GM23338 (cell line): Measurements from ENCODE around the gene CDK5RAP2. TPM values are rescaled to one million over a fixed set of nuclear protein-coding genes. Genes with fewer than 3 reads are reported as not detected.

ENCODE experiments used
- ATAC-seq: fragments of 200-7000 bp; cut with Tn5 transposase; 3 replicates; pipeline ENCODE4 v1.9.1; 2020
- DNase-seq: peaks from one replicate; pipeline ENCODE4 v3.0.0-alpha.2; 2015; ENCODE audit warnings: low spot score
- H2AFZ ChIP-seq: fragments of 200-600 bp; sonication (generic); 2 replicates; pipeline ENCODE4 v1.8.0; 2016; ENCODE audit warnings: antibody characterized with exemption, mild to moderate bottlenecking, moderate library complexity
- H3F3A ChIP-seq: fragments of 200-600 bp; sonication (generic); replicated peaks from 2 replicates; pipeline ENCODE4 v1.8.0; 2017; ENCODE audit warnings: antibody characterized with exemption, mixed run types, low read depth
- H3K27ac ChIP-seq: fragments of 200-600 bp; sonication (generic); 2 replicates; pipeline ENCODE4 v1.6.1; 2016; ENCODE audit warnings: low read depth
- H3K27me3 ChIP-seq: fragments of 200-600 bp; sonication (generic); 2 replicates; pipeline ENCODE4 v1.8.0; 2016; ENCODE audit warnings: mild to moderate bottlenecking, mixed run types, moderate library complexity; ENCODE audit not compliant: insufficient read depth
- H3K36me3 ChIP-seq: fragments of 200-600 bp; sonication (generic); 2 replicates; pipeline ENCODE4 v1.8.0; 2016; ENCODE audit warnings: mild to moderate bottlenecking; ENCODE audit not compliant: insufficient read depth
- H3K4me1 ChIP-seq: fragments of 200-600 bp; sonication (generic); 2 replicates; pipeline ENCODE4 v1.8.0; 2016; ENCODE audit warnings: mild to moderate bottlenecking, moderate library complexity; ENCODE audit not compliant: insufficient read depth
- H3K4me2 ChIP-seq: fragments of 200-600 bp; sonication (generic); 2 replicates; pipeline ENCODE4 v1.7.1; 2017; ENCODE audit warnings: mixed run types
- H3K4me3 ChIP-seq: fragments of 200-600 bp; sonication (generic); 2 replicates; pipeline ENCODE4 v1.6.1; 2016; ENCODE audit warnings: mixed run types
- H3K79me2 ChIP-seq: fragments of 200-600 bp; sonication (generic); replicated peaks from 2 replicates; pipeline ENCODE4 v1.8.0; 2017; ENCODE audit warnings: mild to moderate bottlenecking; ENCODE audit not compliant: insufficient read depth
- H3K9me2 ChIP-seq: fragments of 200-600 bp; sonication (generic); 2 replicates; pipeline ENCODE4 v1.8.0; 2017; ENCODE audit not compliant: insufficient read depth
- H4K20me1 ChIP-seq: fragments of 200-600 bp; sonication (generic); replicated peaks from 2 replicates; pipeline ENCODE4 v1.8.0; 2017; ENCODE audit warnings: mild to moderate bottlenecking; ENCODE audit not compliant: insufficient read depth
- H3K27ac Mint-ChIP-seq: 2 replicates; pipeline ENCODE4 v1.8.0; 2020; ENCODE audit warnings: inconsistent platforms, mild to moderate bottlenecking, moderate library complexity, mixed read lengths
- H3K27me3 Mint-ChIP-seq: 3 replicates; pipeline ENCODE4 v1.8.0; 2022; ENCODE audit warnings: low read depth, mild to moderate bottlenecking, moderate library complexity, mixed read lengths, inconsistent platforms; ENCODE audit not compliant: insufficient read depth, poor library complexity
- H3K36me3 Mint-ChIP-seq: 3 replicates; pipeline ENCODE4 v1.8.0; 2021; ENCODE audit warnings: low read depth, mild to moderate bottlenecking, inconsistent platforms, moderate library complexity, mixed read lengths
- H3K4me1 Mint-ChIP-seq: 3 replicates; pipeline ENCODE4 v1.8.0; 2020; ENCODE audit warnings: mild to moderate bottlenecking, inconsistent platforms, mixed read lengths
- H3K4me3 Mint-ChIP-seq: 3 replicates; pipeline ENCODE4 v1.8.0; 2021; ENCODE audit warnings: moderate library complexity, mild to moderate bottlenecking, inconsistent platforms, mixed read lengths
- H3K9me3 Mint-ChIP-seq: 3 replicates; pipeline ENCODE4 v1.8.0; 2020; ENCODE audit warnings: moderate library complexity, mild to moderate bottlenecking, inconsistent platforms, mixed read lengths
- CREB1 ChIP-seq: fragments of 250-450 bp; sonication (Bioruptor Pico); IDR thresholded peaks from 2 replicates; pipeline ENCODE4 v1.5.0; 2020; ENCODE audit warnings: low read depth, mild to moderate bottlenecking, moderate library complexity
- EZH2 ChIP-seq: fragments of 200-600 bp; sonication (generic); IDR thresholded peaks from one replicate; pipeline ENCODE4 v1.8.0; 2017; ENCODE audit warnings: antibody characterized with exemption, mild to moderate bottlenecking, low read depth; ENCODE audit not compliant: unreplicated experiment
- EZH2phosphoT487 ChIP-seq: fragments of 200-600 bp; sonication (generic); IDR thresholded peaks from one replicate; pipeline ENCODE4 v1.8.1; 2018; ENCODE audit warnings: antibody characterized with exemption; ENCODE audit not compliant: unreplicated experiment
- JUNB ChIP-seq: IDR thresholded peaks from one replicate; pipeline ENCODE4 v1.6.1; 2016; ENCODE audit warnings: antibody characterized with exemption; ENCODE audit not compliant: unreplicated experiment
- NANOG ChIP-seq: IDR thresholded peaks from 2 replicates; pipeline ENCODE4 v1.6.1; 2016; ENCODE audit warnings: antibody characterized with exemption, borderline replicate concordance
- POLR2AphosphoS5 ChIP-seq: IDR thresholded peaks from 2 replicates; pipeline ENCODE4 v1.6.1; 2016; ENCODE audit warnings: antibody characterized with exemption, low read depth
- STAT1 ChIP-seq: IDR thresholded peaks from one replicate; pipeline ENCODE4 v1.6.1; 2016; ENCODE audit warnings: antibody characterized with exemption; ENCODE audit not compliant: unreplicated experiment
- ZNF114 ChIP-seq: fragments of 250-450 bp; sonication (Bioruptor Pico); IDR thresholded peaks from 2 replicates; pipeline ENCODE4 v1.5.0; 2020; ENCODE audit warnings: mild to moderate bottlenecking, moderate library complexity
- ZNF331 ChIP-seq: fragments of 250-450 bp; sonication (Bioruptor Pico); IDR thresholded peaks from 2 replicates; pipeline ENCODE4 v1.5.0; 2020; ENCODE audit warnings: low read depth, mild to moderate bottlenecking, moderate library complexity
- polyA plus RNA-seq: library from polyadenylated mRNA; unstranded; fragments of >200 nt; fragmentation: Nextera tagmentation; extraction: Ambion mirVana; gene quantifications from 2 replicates; pipeline ENCODE4 v1.2.1, GENCODE V29; 2016
- total RNA-seq: library from RNA; depleted of rRNA; stranded (reverse); fragments of >200 nt; shearing (Covaris generic); gene quantifications from 2 replicates; pipeline ENCODE4 v1.2.3, GENCODE V29; 2014
- TF ChIP-seq, protein P1 (sequence below), 2 experiments: fragments of 200-600 bp in 1 of 2; sonication (generic) in 1 of 2; conservative IDR thresholded peaks; 2 replicates each; pipeline versions ENCODE4 v1.5.1 to v1.6.1; 2016 to 2017; ENCODE audit warnings: antibody characterized with exemption in 2 of 2, low read depth in 2 of 2, mild to moderate bottlenecking in 2 of 2, moderate library complexity in 1 of 2
- TF ChIP-seq, protein P2 (sequence below): IDR thresholded peaks from one replicate; pipeline ENCODE4 v1.6.1; 2018; ENCODE audit warnings: antibody characterized with exemption; ENCODE audit not compliant: unreplicated experiment

Gene CDK5RAP2
- total and polyA plus RNA-seq, 2 experiments from 2014 or later = 50.7 to 65.7 TPM

DNA sequence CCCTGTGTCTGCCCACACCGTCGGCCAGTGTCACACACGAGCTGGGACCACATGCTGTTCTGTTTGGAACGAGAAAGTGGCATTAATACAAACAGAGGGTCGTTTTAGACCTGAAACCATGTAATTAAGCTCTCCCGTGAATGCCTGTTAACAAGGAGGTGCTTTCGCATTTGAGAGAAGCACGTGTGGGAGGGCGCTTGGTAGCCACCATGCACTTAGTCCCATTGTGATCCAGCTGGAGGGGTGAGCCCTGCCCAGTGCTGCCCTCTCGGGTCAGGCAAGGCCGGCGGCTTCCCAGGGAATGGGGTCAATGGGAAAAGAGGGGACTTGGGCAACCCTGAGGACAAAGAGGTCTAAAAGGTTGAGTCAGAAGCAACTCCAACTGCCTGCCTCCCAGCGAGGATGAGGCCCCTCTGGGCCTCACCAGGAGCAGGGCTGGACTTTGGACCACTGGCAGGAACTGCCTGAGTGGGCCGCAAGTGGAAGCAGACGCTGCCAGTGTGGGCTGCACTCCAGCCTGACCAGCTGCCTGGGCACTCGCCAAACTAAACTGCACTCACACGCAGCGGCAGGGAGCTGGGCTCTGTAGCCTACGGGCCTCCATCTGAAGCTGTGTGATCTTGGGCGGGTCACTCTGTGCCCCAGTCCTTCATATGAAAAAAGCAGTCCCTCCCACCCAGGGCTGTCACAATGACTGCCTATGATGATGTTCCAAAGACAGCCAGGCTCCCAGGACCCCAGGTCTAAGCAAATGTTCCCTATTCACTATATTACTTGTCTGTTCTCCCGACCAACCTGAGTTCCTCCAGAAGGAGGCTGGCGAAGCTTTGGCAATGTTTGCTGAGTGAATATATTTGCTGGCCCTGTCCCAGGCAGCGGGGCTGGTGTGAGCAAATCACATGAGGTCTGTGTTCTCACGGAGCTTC, 195.7 kb downstream of the CDK5RAP2 start:
- ATAC-seq = peak; percentile 21

DNA sequence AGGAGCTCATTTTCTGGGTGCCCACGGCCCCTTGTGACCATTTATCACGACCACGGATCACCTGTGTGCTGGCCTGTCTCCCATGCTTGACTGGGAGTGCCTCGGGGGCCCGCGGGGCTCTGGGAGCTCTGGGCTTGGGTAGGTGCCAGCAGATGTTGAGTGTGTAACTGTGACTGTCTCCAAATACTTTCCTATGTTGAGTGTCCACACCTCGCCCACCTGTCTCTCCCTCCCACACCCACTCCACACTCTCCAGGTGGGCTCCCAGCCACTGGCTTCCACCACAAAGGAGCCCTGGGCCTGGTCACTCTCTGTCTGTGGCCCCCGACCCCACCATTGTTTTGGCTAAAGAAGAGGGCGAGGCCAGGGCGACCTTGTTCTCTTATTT, 196.4 kb downstream of the CDK5RAP2 start:
- H3K27ac ChIP-seq = no peak overlapping the region
- no peaks in the 10 kb centered on the region for H3K79me2 ChIP-seq
- Mint-ChIP-seq H3K9me3 (peaks cover 9% of the 10 kb centered on the region), H3K27me3 (peaks cover 18% of the 10 kb centered on the region), H3K4me1 (peaks cover 9% of the 10 kb centered on the region; the same call in 2 of the 3 replicates), H3K4me3 (no peak overlapping the region), H3K27ac (no peak overlapping the region), H3K36me3 (peaks cover 24% of the 10 kb centered on the region)
- no peak overlapping the region for H2AFZ ChIP-seq
- H3K4me3 ChIP-seq = no peak overlapping the region
- H3K9me2 ChIP-seq = no peaks in the 10 kb centered on the region
- no peak; the same call in 2 of the 3 replicates for ATAC-seq
- peaks cover 2% of the 10 kb centered on the region; the same call in 1 of the 2 replicates for H3K4me1 ChIP-seq
- H4K20me1 ChIP-seq = no peaks in the 10 kb centered on the region
- DNase-seq = no peak
- no peaks in the 10 kb centered on the region for H3K36me3 ChIP-seq
- H3K27me3 ChIP-seq = no peaks in the 10 kb centered on the region
- no peaks in the 10 kb centered on the region for H3F3A ChIP-seq
- no peak overlapping the region for H3K4me2 ChIP-seq
- no peak for TF ChIP-seq EZH2
- TF ChIP-seq CREB1 = no peak
- TF ChIP-seq NANOG = no peak
- no peak for TF ChIP-seq STAT1
- TF ChIP-seq, protein P1, sequence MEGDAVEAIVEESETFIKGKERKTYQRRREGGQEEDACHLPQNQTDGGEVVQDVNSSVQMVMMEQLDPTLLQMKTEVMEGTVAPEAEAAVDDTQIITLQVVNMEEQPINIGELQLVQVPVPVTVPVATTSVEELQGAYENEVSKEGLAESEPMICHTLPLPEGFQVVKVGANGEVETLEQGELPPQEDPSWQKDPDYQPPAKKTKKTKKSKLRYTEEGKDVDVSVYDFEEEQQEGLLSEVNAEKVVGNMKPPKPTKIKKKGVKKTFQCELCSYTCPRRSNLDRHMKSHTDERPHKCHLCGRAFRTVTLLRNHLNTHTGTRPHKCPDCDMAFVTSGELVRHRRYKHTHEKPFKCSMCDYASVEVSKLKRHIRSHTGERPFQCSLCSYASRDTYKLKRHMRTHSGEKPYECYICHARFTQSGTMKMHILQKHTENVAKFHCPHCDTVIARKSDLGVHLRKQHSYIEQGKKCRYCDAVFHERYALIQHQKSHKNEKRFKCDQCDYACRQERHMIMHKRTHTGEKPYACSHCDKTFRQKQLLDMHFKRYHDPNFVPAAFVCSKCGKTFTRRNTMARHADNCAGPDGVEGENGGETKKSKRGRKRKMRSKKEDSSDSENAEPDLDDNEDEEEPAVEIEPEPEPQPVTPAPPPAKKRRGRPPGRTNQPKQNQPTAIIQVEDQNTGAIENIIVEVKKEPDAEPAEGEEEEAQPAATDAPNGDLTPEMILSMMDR (conservative IDR thresholded peaks at IDR 0.05; ENCODE audit: low read depth in 2 of 2) = no peak
- TF ChIP-seq ZNF331 (CRISPR knock-in tag) = no peak
- no peak for TF ChIP-seq POLR2AphosphoS5
- TF ChIP-seq, protein P2, sequence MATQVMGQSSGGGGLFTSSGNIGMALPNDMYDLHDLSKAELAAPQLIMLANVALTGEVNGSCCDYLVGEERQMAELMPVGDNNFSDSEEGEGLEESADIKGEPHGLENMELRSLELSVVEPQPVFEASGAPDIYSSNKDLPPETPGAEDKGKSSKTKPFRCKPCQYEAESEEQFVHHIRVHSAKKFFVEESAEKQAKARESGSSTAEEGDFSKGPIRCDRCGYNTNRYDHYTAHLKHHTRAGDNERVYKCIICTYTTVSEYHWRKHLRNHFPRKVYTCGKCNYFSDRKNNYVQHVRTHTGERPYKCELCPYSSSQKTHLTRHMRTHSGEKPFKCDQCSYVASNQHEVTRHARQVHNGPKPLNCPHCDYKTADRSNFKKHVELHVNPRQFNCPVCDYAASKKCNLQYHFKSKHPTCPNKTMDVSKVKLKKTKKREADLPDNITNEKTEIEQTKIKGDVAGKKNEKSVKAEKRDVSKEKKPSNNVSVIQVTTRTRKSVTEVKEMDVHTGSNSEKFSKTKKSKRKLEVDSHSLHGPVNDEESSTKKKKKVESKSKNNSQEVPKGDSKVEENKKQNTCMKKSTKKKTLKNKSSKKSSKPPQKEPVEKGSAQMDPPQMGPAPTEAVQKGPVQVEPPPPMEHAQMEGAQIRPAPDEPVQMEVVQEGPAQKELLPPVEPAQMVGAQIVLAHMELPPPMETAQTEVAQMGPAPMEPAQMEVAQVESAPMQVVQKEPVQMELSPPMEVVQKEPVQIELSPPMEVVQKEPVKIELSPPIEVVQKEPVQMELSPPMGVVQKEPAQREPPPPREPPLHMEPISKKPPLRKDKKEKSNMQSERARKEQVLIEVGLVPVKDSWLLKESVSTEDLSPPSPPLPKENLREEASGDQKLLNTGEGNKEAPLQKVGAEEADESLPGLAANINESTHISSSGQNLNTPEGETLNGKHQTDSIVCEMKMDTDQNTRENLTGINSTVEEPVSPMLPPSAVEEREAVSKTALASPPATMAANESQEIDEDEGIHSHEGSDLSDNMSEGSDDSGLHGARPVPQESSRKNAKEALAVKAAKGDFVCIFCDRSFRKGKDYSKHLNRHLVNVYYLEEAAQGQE = no peak

More for the DNA sequence above, 195.7 kb downstream of the CDK5RAP2 start:
- Histone ChIP-seq H4K20me1 (no peaks in the 10 kb centered on the region), H3K4me2 (no peak overlapping the region), H3K9me2 (no peaks in the 10 kb centered on the region), H3K79me2 (no peaks in the 10 kb centered on the region), H3K36me3 (no peaks in the 10 kb centered on the region; the same call in 1 of the 2 replicates), H3K27ac (no peak overlapping the region), H3K4me1 (no peaks in the 10 kb centered on the region), H3K4me3 (no peak overlapping the region), H2AFZ (no peak overlapping the region), H3K27me3 (no peaks in the 10 kb centered on the region), H3F3A (no peaks in the 10 kb centered on the region)
- Mint-ChIP-seq H3K4me3 (no peak overlapping the region), H3K27ac (no peak overlapping the region), H3K36me3 (peaks cover 26% of the 10 kb centered on the region), H3K4me1 (peaks cover 8% of the 10 kb centered on the region; the same call in 2 of the 3 replicates), H3K27me3 (peaks cover 20% of the 10 kb centered on the region), H3K9me3 (peaks cover 4% of the 10 kb centered on the region)
- DNase-seq = peak; percentile 11
- no peak for TF ChIP-seq ZNF114 (CRISPR knock-in tag)
- no peak for TF ChIP-seq EZH2phosphoT487
- TF ChIP-seq EZH2 = no peak
- TF ChIP-seq, protein P2 = no peak
- TF ChIP-seq POLR2AphosphoS5 = no peak
- TF ChIP-seq JUNB = no peak
- no peak for TF ChIP-seq CREB1
- TF ChIP-seq NANOG = no peak
